Heart left ventricle (tissue), 16 donors: ENCODE data around the gene NOTCH4. TPM values are rescaled to one million over a fixed set of nuclear protein-coding genes. Genes with fewer than 3 reads are reported as not detected.
A peak's percentile ranks its signal among the peaks of the same experiment; 100 is the strongest.

Experiments used
- ATAC-seq, 4 donors: fragments of 200-7000 bp; cut with Tn5 transposase; one replicate each; pipeline ENCODE4 v1.9.1; 2020 to 2022; ENCODE audit warnings: moderate library complexity in 4 of 4, mild to moderate bottlenecking in 3 of 4, moderate number of reproducible peaks in 1 of 4
- DNase-seq, 5 donors: peaks; one replicate each; pipeline ENCODE4 v3.0.0-alpha.2; 2020
- H3K27ac ChIP-seq, 12 donors: fragments of 200-600 bp; sonication (generic) in 4 of 12; one replicate each; pipeline versions ENCODE4 v1.5.0 to v1.8.0; 2016 to 2022; ENCODE audit warnings: mild to moderate bottlenecking in 2 of 12
- H3K27me3 ChIP-seq, 9 donors: fragments of 200-600 bp; sonication (generic) in 2 of 9; one replicate each; pipeline versions ENCODE4 v1.5.1 to v1.8.0; 2016 to 2022; ENCODE audit warnings: mild to moderate bottlenecking in 3 of 9
- H3K36me3 ChIP-seq, 9 donors: fragments of 200-600 bp; sonication (generic) in 2 of 9; one replicate each; pipeline versions ENCODE4 v1.5.0 to v1.8.0; 2018 to 2022; ENCODE audit warnings: mild to moderate bottlenecking in 2 of 9
- H3K4me1 ChIP-seq, 12 donors: fragments of 200-600 bp; sonication (generic) in 4 of 12; one replicate each; pipeline versions ENCODE4 v1.5.0 to v1.8.0; 2016 to 2022; ENCODE audit warnings: mild to moderate bottlenecking in 3 of 12
- H3K4me3 ChIP-seq, 12 donors: fragments of 200-600 bp; sonication (generic) in 4 of 12; one replicate each; pipeline versions ENCODE4 v1.5.0 to v1.8.0; 2017 to 2022; ENCODE audit warnings: mild to moderate bottlenecking in 9 of 12, moderate library complexity in 4 of 12
- H3K9me3 ChIP-seq, 12 donors: fragments of 200-600 bp; sonication (generic) in 4 of 12; one replicate each; pipeline versions ENCODE4 v1.5.0 to v1.8.0; 2016 to 2022; ENCODE audit warnings: mild to moderate bottlenecking in 1 of 12
- POLR2A ChIP-seq, 2 donors: fragments of 450-650 bp; IDR thresholded peaks; one replicate each; pipeline ENCODE4 v1.6.1; 2017; ENCODE audit warnings: antibody characterized with exemption in 2 of 2, mild to moderate bottlenecking in 2 of 2, moderate library complexity in 2 of 2
- WGBS, 4 donors: extraction: QIAGEN DNeasy Blood & Tissue Kit in 2 of 4; methylation state at CpG; one replicate each; pipeline versions ENCODE4 v1.1.5 to v1.1.7; 2013 to 2018; 5-methylcytosine and 5-hydroxymethylcytosine counted together
- intact Hi-C, 10 donors: fragments of 100-400 bp; cut with DNase I; formaldehyde crosslinking; loops; one replicate each; pipeline versions ENCODE4 v1.11.1 to v1.14.2; 2022
- polyA plus RNA-seq, 2 donors: library from polyadenylated mRNA; stranded (reverse); fragments of 200-250 nt; gene quantifications; one replicate each; pipeline ENCODE4 v1.2.3, GENCODE V29; 2013
- total RNA-seq, 9 donors: library from RNA; depleted of rRNA in 2 of 9; stranded (reverse); fragments of >200 nt in 2 of 9; fragmentation: NEBNext Ultra II Directional in 3 of 9; extraction: Animal tissue kit (Norgen Biotek cat#: 25700) in 3 of 9; gene quantifications; one replicate each; pipeline versions ENCODE4 v1.1.0 to v1.2.4, GENCODE V29; 2016 to 2023
- TF ChIP-seq, protein P1 (sequence below), 12 donors: fragments of 200-600 bp; sonication (generic) in 4 of 12; IDR thresholded peaks; one replicate each; pipeline versions ENCODE4 v1.5.0 to v1.8.0; 2018 to 2022; ENCODE audit warnings: antibody characterized with exemption in 12 of 12, mild to moderate bottlenecking in 5 of 12
- donor health status: ischemic (EF 13 %, LVEDD 7.1; RV severe dilation, severe dysfunction).
- donor health status: healthy with polysubstance abuse.
- donor health status: DM: no; HTN: yes; CAD: no.
- donor health status: DM: no; HTN: no; CAD: no.
- donor health status: ischemic (EF 25% LVEDD 6.9; RV normal size, moderate dysfunction).
- donor health status: ischemic (EF 25% LVEDD 5.7; RV mildly dilated, moderate dysfunction).
- donor health status: healthy.
- donor health status: DM: yes; HTN: yes; CAD: no.
- donor health status: ischemic (EF 35%, LVEDD 5.7; RV mildly dilated, moderate dysfunction).
- donor health status: nonischemic (EF 11% LVEDD 7.7; RV severe dilation, severe dysfunction).
- donor health status: DM: yes; HTN: yes; CAD: no.
- donor health status: PGD.
- donor health status: ischemic (EF 29% LVEDD 5.4; RV normal size, mild dysfunction).
- donor health status: nonischemic (EF 23%, LVEDD 6.1; RV moderate dilation, normal function).

NOTCH4 gene
- total and polyA plus RNA-seq, 11 donors = 15.8 to 55.5 (median 24.9) TPM

DNA sequence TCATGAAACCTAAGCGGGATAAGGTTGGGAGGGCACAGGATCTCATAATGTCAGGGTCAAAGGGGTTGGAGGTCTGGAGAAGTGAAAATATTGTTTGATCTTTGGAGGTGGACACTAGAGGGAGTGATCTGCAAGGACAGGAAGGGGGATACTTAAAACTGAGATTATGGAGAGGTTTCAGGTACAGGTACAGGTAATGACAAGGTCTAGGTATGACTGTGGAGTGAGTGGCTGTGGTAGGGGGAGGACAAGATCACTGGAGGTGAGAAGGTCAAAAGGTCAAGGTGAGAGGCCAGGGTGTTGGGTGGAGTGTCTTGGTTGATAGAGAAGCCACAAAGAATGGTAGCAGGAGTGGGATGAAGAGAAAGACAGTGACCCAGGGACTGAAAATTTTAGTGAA lies 16.8 kb upstream of the NOTCH4 start:
- Histone ChIP-seq H3K27ac (no peak overlapping the region), H3K9me3 (no peaks in the 10 kb centered on the region), H3K4me3 (no peak overlapping the region), H3K36me3 (no peaks in the 10 kb centered on the region), H3K4me1 (peaks cover 0 to 20% (median 12%) of the 10 kb centered on the region in 12 donors), H3K27me3 (no peaks in the 10 kb centered on the region)
- intact Hi-C loops = loop anchor here in 8 of 10 donors (5.0 to 10.0 kb wide), 8 partner anchors 43 to 557 kb away; no protein-coding TSS in a partner anchor
- WGBS, 4 donors = 85 to 98% (median 95%) methylated on average over 1 of the region's 1 CpG
- DNase-seq = no peak
- TF ChIP-seq, protein P1, sequence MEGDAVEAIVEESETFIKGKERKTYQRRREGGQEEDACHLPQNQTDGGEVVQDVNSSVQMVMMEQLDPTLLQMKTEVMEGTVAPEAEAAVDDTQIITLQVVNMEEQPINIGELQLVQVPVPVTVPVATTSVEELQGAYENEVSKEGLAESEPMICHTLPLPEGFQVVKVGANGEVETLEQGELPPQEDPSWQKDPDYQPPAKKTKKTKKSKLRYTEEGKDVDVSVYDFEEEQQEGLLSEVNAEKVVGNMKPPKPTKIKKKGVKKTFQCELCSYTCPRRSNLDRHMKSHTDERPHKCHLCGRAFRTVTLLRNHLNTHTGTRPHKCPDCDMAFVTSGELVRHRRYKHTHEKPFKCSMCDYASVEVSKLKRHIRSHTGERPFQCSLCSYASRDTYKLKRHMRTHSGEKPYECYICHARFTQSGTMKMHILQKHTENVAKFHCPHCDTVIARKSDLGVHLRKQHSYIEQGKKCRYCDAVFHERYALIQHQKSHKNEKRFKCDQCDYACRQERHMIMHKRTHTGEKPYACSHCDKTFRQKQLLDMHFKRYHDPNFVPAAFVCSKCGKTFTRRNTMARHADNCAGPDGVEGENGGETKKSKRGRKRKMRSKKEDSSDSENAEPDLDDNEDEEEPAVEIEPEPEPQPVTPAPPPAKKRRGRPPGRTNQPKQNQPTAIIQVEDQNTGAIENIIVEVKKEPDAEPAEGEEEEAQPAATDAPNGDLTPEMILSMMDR (IDR thresholded peaks at IDR 0.05) = no peak
- no peak for TF ChIP-seq POLR2A (IDR thresholded peaks at IDR 0.05)
- no peak for ATAC-seq

DNA sequence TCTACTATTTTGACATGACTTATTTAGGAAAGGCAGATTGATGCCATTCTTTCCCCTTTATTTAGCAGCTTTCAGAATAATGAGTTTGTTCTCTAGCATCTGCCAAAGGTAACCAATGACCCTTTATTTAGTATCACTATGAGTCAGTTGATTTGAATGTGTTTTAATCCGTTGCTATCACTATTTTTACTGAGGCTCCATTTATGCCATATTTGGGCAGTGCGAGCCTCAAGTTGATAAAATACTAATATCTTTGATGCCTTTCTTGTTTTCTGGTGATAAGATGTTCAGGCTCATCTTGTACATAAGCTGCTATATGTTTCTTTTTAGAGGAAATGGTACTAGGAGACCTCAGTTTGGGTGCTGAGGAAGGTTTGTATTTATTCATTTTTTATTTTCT lies 15.6 kb upstream of the NOTCH4 start:
- Histone ChIP-seq H3K36me3 (no peaks in the 10 kb centered on the region), H3K27ac (no peak overlapping the region), H3K27me3 (no peaks in the 10 kb centered on the region), H3K4me1 (peaks cover 0 to 15% (median 5%) of the 10 kb centered on the region in 12 donors), H3K9me3 (no peaks in the 10 kb centered on the region), H3K4me3 (no peak overlapping the region)
- ATAC-seq (no peak), DNase-seq (no peak)
- TF ChIP-seq, protein P1 (IDR thresholded peaks at IDR 0.05) = no peak
- TF ChIP-seq POLR2A (IDR thresholded peaks at IDR 0.05) = no peak
- intact Hi-C loops = no loop called here
- 67 to 82% (median 75%) methylated on average over 2 of the region's 2 CpGs for WGBS, 4 donors

DNA sequence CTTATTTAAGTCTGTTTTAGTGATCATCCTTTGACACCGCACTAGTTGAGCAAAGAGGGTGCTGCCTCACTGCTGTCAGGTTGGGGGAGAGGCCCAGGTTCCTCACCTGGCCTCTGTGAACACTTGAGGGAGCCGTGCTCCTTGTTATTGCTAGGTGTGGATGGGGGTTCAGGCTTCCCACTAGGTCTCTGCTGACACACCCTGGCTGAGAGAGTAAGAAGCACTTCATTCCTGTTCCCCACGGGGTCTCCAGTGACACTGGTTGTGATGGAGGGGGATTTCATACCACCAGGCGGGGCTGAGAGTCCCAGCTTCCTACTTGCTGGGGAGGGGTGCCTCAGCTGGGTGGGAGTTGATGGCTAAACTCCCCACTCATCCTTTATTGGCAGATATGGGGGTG lies 11.1 kb upstream of the NOTCH4 start:
- Histone ChIP-seq H3K27ac (peak overlapping the region; percentile 43 to 89 (median 78)), H3K27me3 (no peaks in the 10 kb centered on the region), H3K4me1 (peaks cover 0 to 15% (median 0%) of the 10 kb centered on the region in 12 donors), H3K36me3 (no peaks in the 10 kb centered on the region), H3K9me3 (no peaks in the 10 kb centered on the region), H3K4me3 (no peak overlapping the region)
- DNase-seq (no peak), ATAC-seq (peak in 3 of 4 donors; percentile 42 to 84 (median 58))
- TF ChIP-seq, protein P1 (IDR thresholded peaks at IDR 0.05) = peak in 8 of 12 donors; percentile 9 to 45 (median 19)
- TF ChIP-seq POLR2A (IDR thresholded peaks at IDR 0.05) = no peak
- WGBS, 4 donors = 25 to 42% (median 36%) methylated on average over 3 to 4 of the region's 4 CpGs
- intact Hi-C loops = no loop called here

DNA sequence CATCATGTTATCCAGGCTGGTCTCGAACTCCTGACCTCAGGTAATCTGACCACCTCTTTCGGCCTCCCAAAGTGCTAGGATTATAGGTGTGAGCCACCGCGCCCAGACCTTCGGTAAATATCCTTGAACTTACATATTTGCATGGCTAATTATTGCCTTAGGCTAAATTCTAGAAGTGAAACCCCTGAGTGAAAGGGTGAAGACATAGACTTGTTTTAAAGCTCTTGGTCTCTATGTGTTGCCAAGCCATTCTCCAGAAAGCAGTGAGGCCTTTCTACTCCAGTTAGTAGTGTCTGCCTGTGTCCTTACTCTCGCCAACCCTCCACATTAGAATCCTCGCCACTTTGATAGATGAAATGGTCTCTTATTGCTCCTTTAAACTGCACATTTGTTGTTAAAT lies 2.6 kb upstream of the NOTCH4 start:
- DNase-seq = no peak
- H3K36me3 ChIP-seq = peaks cover 0 to 7% (median 0%) of the 10 kb centered on the region in 9 donors
- intact Hi-C loops = no loop called here
- no peak for ATAC-seq
- H3K27me3 ChIP-seq = no peaks in the 10 kb centered on the region
- TF ChIP-seq POLR2A (IDR thresholded peaks at IDR 0.05) = no peak
- TF ChIP-seq, protein P1 (IDR thresholded peaks at IDR 0.05) = no peak
- no peak overlapping the region for H3K4me3 ChIP-seq
- H3K4me1 ChIP-seq = peaks cover 0 to 6% (median 0%) of the 10 kb centered on the region in 12 donors
- no peaks in the 10 kb centered on the region for H3K9me3 ChIP-seq
- peak overlapping the region in 1 of 12 donors; percentile 32 for H3K27ac ChIP-seq
- 94 to 98% (median 96%) methylated on average over 7 of the region's 7 CpGs for WGBS, 4 donors
